ENCODE data around the gene LSS.
A peak's percentile ranks its signal among the peaks of the same experiment; 100 is the strongest.
"Not testable (repeated sequence)": the region's sequence is repeated elsewhere in the genome, so short reads cannot be mapped to it uniquely, and the experiment has no call there.

The LSS gene

GRCh38 chr21:46191257-46191685 is 37.3 kb downstream of the LSS start:
- H3K36me3 Mint-ChIP-seq = peaks cover 5% of the 10 kb centered on the region
- no peak overlapping the region for H3K27ac Mint-ChIP-seq
- H3K27me3 Mint-ChIP-seq = no peaks in the 10 kb centered on the region
- H3K4me1 Mint-ChIP-seq (ENCODE audit: low read depth) = no peaks in the 10 kb centered on the region
- H3K4me3 Mint-ChIP-seq = no peak overlapping the region
- no peaks in the 10 kb centered on the region for H3K9me3 Mint-ChIP-seq (ENCODE audit: low read depth)

GRCh38 chr21:46190491-46191131 is 38.0 kb downstream of the LSS start:
- no peak overlapping the region for H3K27ac Mint-ChIP-seq
- no peaks in the 10 kb centered on the region for H3K27me3 Mint-ChIP-seq
- no peaks in the 10 kb centered on the region for H3K9me3 Mint-ChIP-seq (ENCODE audit: low read depth)
- H3K4me3 Mint-ChIP-seq = no peak overlapping the region
- peaks cover under 1% of the 10 kb centered on the region for H3K4me1 Mint-ChIP-seq (ENCODE audit: low read depth)
- H3K36me3 Mint-ChIP-seq = peaks cover 5% of the 10 kb centered on the region

- Mint-ChIP-seq H3K36me3 (peaks cover 5% of the 10 kb centered on the region), H3K27ac (no peak overlapping the region), H3K27me3 (no peaks in the 10 kb centered on the region)
These were observed 38.5 kb downstream of the LSS start for GRCh38 chr21:46189959-46190490.

GRCh38 chr21:46189213-46189958 is 39.2 kb downstream of the LSS start:
- Mint-ChIP-seq H3K9me3 (ENCODE audit: low read depth) (no peaks in the 10 kb centered on the region), H3K4me1 (ENCODE audit: low read depth) (peaks cover 10% of the 10 kb centered on the region), H3K4me3 (no peak overlapping the region), H3K27ac (no peak overlapping the region), H3K36me3 (peaks cover 5% of the 10 kb centered on the region), H3K27me3 (no peaks in the 10 kb centered on the region)

More at GRCh38 chr21:46189959-46190490, 38.5 kb downstream of the LSS start:
- Mint-ChIP-seq H3K9me3 (ENCODE audit: low read depth) (no peaks in the 10 kb centered on the region), H3K4me1 (ENCODE audit: low read depth) (peaks cover 6% of the 10 kb centered on the region), H3K4me3 (no peak overlapping the region)

GRCh38 chr21:46188226-46189212 is 40.1 kb downstream of the LSS start:
- no peak overlapping the region for H3K4me3 Mint-ChIP-seq
- H3K36me3 Mint-ChIP-seq = peaks cover 2% of the 10 kb centered on the region
- no peaks in the 10 kb centered on the region for H3K9me3 Mint-ChIP-seq (ENCODE audit: low read depth)
- H3K27me3 Mint-ChIP-seq = no peaks in the 10 kb centered on the region
- H3K4me1 Mint-ChIP-seq (ENCODE audit: low read depth) = peaks cover 12% of the 10 kb centered on the region
- H3K27ac Mint-ChIP-seq = no peak overlapping the region

GRCh38 chr21:46187814-46188213 is 40.8 kb downstream of the LSS start:
- Mint-ChIP-seq H3K36me3 (no peaks in the 10 kb centered on the region), H3K4me3 (no peak overlapping the region), H3K27me3 (no peaks in the 10 kb centered on the region), H3K4me1 (ENCODE audit: low read depth) (peaks cover 14% of the 10 kb centered on the region), H3K9me3 (ENCODE audit: low read depth) (no peaks in the 10 kb centered on the region), H3K27ac (no peak overlapping the region)

GRCh38 chr21:46187261-46187660 is 41.3 kb downstream of the LSS start:
- no peak overlapping the region for H3K27ac Mint-ChIP-seq

GRCh38 chr21:46185716-46186115 is 42.9 kb downstream of the LSS start:
- H3K4me3 Mint-ChIP-seq = peak overlapping the region; percentile 87
- H3K27me3 Mint-ChIP-seq = no peaks in the 10 kb centered on the region
- no peak overlapping the region for H3K27ac Mint-ChIP-seq
- no peaks in the 10 kb centered on the region for H3K36me3 Mint-ChIP-seq
- H3K9me3 Mint-ChIP-seq (ENCODE audit: low read depth) = no peaks in the 10 kb centered on the region
- peaks cover 14% of the 10 kb centered on the region for H3K4me1 Mint-ChIP-seq (ENCODE audit: low read depth)

More at GRCh38 chr21:46187261-46187660, 41.3 kb downstream of the LSS start:
- Mint-ChIP-seq H3K4me3 (no peak overlapping the region), H3K27me3 (no peaks in the 10 kb centered on the region), H3K36me3 (no peaks in the 10 kb centered on the region), H3K4me1 (ENCODE audit: low read depth) (peaks cover 14% of the 10 kb centered on the region), H3K9me3 (ENCODE audit: low read depth) (no peaks in the 10 kb centered on the region)

GRCh38 chr21:46184625-46185555 is 43.7 kb downstream of the LSS start:
- Mint-ChIP-seq H3K4me3 (peak overlapping the region; percentile 87), H3K27me3 (no peaks in the 10 kb centered on the region), H3K4me1 (ENCODE audit: low read depth) (peaks cover 14% of the 10 kb centered on the region), H3K27ac (peak overlapping the region; percentile 83), H3K36me3 (no peaks in the 10 kb centered on the region), H3K9me3 (ENCODE audit: low read depth) (no peaks in the 10 kb centered on the region)

GRCh38 chr21:46183910-46184624 is 44.5 kb downstream of the LSS start, which contains the start of gene SPATC1L:
SPATC1L (minus strand) TSS chr21:46184459; CDS start chr21:46182816, 1,643 bp downstream.
- Mint-ChIP-seq H3K4me3 (peak within 1 kb of the TSS; percentile 87), H3K27ac (peak within 1 kb of the TSS; percentile 83), H3K27me3 (no peaks in the 10 kb centered on the region), H3K9me3 (ENCODE audit: low read depth) (no peaks in the 10 kb centered on the region), H3K4me1 (ENCODE audit: low read depth) (peaks cover 14% of the 10 kb centered on the region), H3K36me3 (no peaks in the 10 kb centered on the region)

GRCh38 chr21:46183337-46183909 is 45.2 kb downstream of the LSS start:
- peaks cover 14% of the 10 kb centered on the region for H3K4me1 Mint-ChIP-seq (ENCODE audit: low read depth)
- H3K36me3 Mint-ChIP-seq; H3K9me3 Mint-ChIP-seq (ENCODE audit: low read depth); H3K27me3 Mint-ChIP-seq: not testable (repeated sequence)
- peak overlapping the region; percentile 34 for H3K27ac Mint-ChIP-seq
- H3K4me3 Mint-ChIP-seq = peak overlapping the region; percentile 66

GRCh38 chr21:46182548-46183336 is 45.8 kb downstream of the LSS start:
- H3K27me3 Mint-ChIP-seq = no peaks in the 10 kb centered on the region
- no peaks in the 10 kb centered on the region for H3K36me3 Mint-ChIP-seq
- peak overlapping the region; percentile 66 for H3K4me3 Mint-ChIP-seq
- no peaks in the 10 kb centered on the region for H3K9me3 Mint-ChIP-seq (ENCODE audit: low read depth)
- peak overlapping the region; percentile 34 for H3K27ac Mint-ChIP-seq
- peaks cover 14% of the 10 kb centered on the region for H3K4me1 Mint-ChIP-seq (ENCODE audit: low read depth)

Data from activated naive CD8-positive, alpha-beta T cell (primary cell).